ENCODE measurements around the gene STK39.

The STK39 gene

DNA sequence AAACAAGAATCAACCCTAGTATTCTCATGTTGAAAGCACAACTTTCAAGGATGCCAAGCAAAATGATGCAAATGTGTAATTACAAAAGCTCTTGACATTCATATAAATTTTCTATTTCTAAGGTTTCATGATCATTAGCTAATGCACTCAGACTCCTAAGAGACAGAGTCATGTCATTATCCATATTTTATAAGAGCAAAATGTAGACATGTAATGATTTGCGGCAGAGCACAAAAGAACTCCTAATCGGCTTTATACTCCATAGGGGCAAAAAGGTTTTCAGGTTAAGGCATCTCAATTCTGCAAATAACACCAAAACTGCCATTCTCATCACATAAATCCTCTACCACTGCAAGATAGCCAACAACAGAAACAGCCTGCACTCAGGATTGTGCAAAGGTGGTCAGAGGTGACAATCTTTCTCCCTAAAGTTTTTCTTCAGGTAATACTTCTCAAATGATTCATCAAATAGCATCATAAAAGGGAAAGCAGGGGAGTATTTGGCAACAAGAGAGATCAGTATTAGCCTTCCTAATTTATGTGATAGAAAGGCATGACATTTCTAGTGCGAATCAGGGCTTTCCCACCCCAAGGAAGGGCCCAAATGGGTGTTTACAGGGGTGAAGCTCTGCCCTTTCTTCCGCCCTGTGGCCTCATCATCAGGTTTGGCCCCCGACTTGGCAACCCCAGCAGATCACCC lies 64.7 kb downstream of the STK39 start:
- no peaks in the 10 kb centered on the region for H3K27me3 ChIP-seq (ENCODE audit: control insufficient read depth in 1 of 2, insufficient read depth in 2 of 2, low read length in 2 of 2)
- no peak overlapping the region for H3K4me3 ChIP-seq (ENCODE audit: low read length in 2 of 2)
- peaks cover 0 to 3% of the 10 kb centered on the region in 2 donors for H3K36me3 ChIP-seq (ENCODE audit: control insufficient read depth in 2 of 2, insufficient read depth in 2 of 2, low read length in 2 of 2)
- no peak overlapping the region for H3K27ac ChIP-seq (ENCODE audit: low read length)
- no peaks in the 10 kb centered on the region for H3K9me3 ChIP-seq (ENCODE audit: control insufficient read depth in 2 of 2, low read length in 2 of 2)
- peaks cover 3% of the 10 kb centered on the region for H3K4me1 ChIP-seq (ENCODE audit: control insufficient read depth, insufficient read depth, low read length)
- no peak overlapping the region for H3K9ac ChIP-seq (ENCODE audit: low read length in 2 of 2)

DNA sequence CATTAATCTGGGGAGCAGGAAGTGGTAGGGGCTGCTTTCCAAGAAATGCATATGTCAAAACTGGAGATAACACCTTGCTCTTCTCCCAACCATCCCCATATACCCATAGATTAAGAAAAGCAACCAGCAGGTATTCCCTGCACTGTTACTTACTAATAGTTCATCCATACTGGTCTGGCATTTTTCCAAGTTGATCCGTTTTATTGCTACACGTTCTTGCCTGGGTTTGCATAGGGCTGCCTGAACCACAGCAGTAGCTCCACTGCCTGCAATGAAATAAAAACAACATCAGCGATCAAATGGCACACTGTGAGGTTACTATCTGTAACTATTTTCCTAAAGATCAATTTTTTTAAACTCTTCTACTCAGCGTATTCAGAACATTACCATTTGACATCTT lies 65.6 kb downstream of the STK39 start:
- Histone ChIP-seq H3K27me3 (ENCODE audit: control insufficient read depth in 1 of 2, insufficient read depth in 2 of 2, low read length in 2 of 2) (no peaks in the 10 kb centered on the region), H3K27ac (ENCODE audit: low read length) (no peak overlapping the region), H3K9me3 (ENCODE audit: control insufficient read depth in 2 of 2, low read length in 2 of 2) (no peaks in the 10 kb centered on the region), H3K4me1 (ENCODE audit: control insufficient read depth, insufficient read depth, low read length) (peaks cover 2% of the 10 kb centered on the region), H3K36me3 (ENCODE audit: control insufficient read depth in 2 of 2, insufficient read depth in 2 of 2, low read length in 2 of 2) (peaks cover 0 to 3% of the 10 kb centered on the region in 2 donors), H3K9ac (ENCODE audit: low read length in 2 of 2) (no peak overlapping the region), H3K4me3 (ENCODE audit: low read length in 2 of 2) (no peak overlapping the region)

DNA sequence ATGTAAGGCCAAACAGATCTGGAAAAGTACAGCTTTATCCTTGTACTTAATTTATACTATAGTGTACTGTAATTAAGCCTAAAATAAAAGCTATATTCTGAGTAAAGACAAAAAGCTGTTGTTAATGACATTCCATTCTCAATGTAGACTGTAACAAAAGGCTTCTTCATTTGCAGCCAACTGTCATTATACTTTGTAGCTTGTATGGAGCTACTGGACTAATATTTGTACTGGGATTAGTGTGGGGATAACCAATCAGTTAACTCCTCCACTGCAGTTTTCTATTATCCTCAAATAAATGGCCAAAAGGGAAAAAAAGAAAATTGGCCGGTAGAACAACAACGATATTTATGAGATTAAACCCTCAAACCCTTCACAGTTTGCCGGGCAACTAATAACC lies 66.5 kb downstream of the STK39 start:
- Histone ChIP-seq H3K4me1 (ENCODE audit: control insufficient read depth, insufficient read depth, low read length) (peaks cover 2% of the 10 kb centered on the region), H3K9me3 (ENCODE audit: control insufficient read depth in 2 of 2, low read length in 2 of 2) (no peaks in the 10 kb centered on the region), H3K36me3 (ENCODE audit: control insufficient read depth in 2 of 2, insufficient read depth in 2 of 2, low read length in 2 of 2) (peaks cover 0 to 3% of the 10 kb centered on the region in 2 donors), H3K27ac (ENCODE audit: low read length) (no peak overlapping the region), H3K4me3 (ENCODE audit: low read length in 2 of 2) (no peak overlapping the region), H3K27me3 (ENCODE audit: control insufficient read depth in 1 of 2, insufficient read depth in 2 of 2, low read length in 2 of 2) (no peaks in the 10 kb centered on the region), H3K9ac (ENCODE audit: low read length in 2 of 2) (no peak overlapping the region)

DNA sequence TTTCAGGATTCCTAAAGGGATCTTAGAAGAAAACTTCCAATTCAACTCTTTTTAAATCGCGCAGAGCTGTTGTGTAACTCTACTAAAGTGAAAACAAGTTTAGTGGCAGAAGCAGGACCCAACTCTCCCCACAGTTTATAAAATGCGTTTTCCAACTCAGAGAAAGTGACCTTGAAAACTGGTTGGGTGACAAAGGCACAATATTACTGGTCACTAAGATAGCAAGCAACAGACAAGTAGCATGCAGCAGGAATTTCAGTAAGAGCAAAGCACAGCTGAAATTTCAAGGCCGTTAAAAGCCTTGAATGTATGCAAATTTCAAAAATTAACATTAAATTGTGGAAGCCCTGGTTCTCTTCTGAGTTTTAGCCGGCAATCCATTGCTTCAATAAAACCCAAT lies 66.9 kb downstream of the STK39 start:
- no peak overlapping the region for H3K27ac ChIP-seq (ENCODE audit: low read length)
- peaks cover 2% of the 10 kb centered on the region for H3K4me1 ChIP-seq (ENCODE audit: control insufficient read depth, insufficient read depth, low read length)

DNA sequence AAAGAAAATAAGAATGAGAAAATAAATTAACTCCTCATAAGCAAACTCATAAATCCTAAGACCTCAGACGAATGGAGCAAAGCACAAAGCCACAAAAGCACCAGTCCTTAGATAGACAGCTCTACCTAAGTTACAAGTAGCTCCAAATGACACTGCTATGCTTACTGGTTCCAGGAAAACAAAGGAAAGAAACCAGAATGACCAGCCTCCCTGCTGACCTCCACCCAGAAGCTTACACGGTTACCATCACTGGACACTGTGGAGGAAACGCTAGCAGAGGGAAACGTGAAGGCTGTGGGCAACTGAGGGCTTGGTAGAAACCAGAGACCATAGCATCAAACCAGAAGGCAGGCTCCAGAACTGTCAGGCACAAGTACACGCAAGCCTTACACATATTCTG lies 67.8 kb downstream of the STK39 start:
- Histone ChIP-seq H3K4me1 (ENCODE audit: control insufficient read depth, insufficient read depth, low read length) (peaks cover 2% of the 10 kb centered on the region), H3K27ac (ENCODE audit: low read length) (no peak overlapping the region), H3K36me3 (ENCODE audit: control insufficient read depth in 2 of 2, insufficient read depth in 2 of 2, low read length in 2 of 2) (peaks cover 0 to 3% of the 10 kb centered on the region in 2 donors), H3K4me3 (ENCODE audit: low read length in 2 of 2) (no peak overlapping the region), H3K9me3 (ENCODE audit: control insufficient read depth in 2 of 2, low read length in 2 of 2) (no peaks in the 10 kb centered on the region), H3K9ac (ENCODE audit: low read length in 2 of 2) (no peak overlapping the region), H3K27me3 (ENCODE audit: control insufficient read depth in 1 of 2, insufficient read depth in 2 of 2, low read length in 2 of 2) (no peaks in the 10 kb centered on the region)

More for the DNA sequence above, 66.9 kb downstream of the STK39 start:
- Histone ChIP-seq H3K4me3 (ENCODE audit: low read length in 2 of 2) (no peak overlapping the region), H3K9ac (ENCODE audit: low read length in 2 of 2) (no peak overlapping the region), H3K27me3 (ENCODE audit: control insufficient read depth in 1 of 2, insufficient read depth in 2 of 2, low read length in 2 of 2) (no peaks in the 10 kb centered on the region), H3K36me3 (ENCODE audit: control insufficient read depth in 2 of 2, insufficient read depth in 2 of 2, low read length in 2 of 2) (peaks cover 0 to 3% of the 10 kb centered on the region in 2 donors), H3K9me3 (ENCODE audit: control insufficient read depth in 2 of 2, low read length in 2 of 2) (no peaks in the 10 kb centered on the region)

DNA sequence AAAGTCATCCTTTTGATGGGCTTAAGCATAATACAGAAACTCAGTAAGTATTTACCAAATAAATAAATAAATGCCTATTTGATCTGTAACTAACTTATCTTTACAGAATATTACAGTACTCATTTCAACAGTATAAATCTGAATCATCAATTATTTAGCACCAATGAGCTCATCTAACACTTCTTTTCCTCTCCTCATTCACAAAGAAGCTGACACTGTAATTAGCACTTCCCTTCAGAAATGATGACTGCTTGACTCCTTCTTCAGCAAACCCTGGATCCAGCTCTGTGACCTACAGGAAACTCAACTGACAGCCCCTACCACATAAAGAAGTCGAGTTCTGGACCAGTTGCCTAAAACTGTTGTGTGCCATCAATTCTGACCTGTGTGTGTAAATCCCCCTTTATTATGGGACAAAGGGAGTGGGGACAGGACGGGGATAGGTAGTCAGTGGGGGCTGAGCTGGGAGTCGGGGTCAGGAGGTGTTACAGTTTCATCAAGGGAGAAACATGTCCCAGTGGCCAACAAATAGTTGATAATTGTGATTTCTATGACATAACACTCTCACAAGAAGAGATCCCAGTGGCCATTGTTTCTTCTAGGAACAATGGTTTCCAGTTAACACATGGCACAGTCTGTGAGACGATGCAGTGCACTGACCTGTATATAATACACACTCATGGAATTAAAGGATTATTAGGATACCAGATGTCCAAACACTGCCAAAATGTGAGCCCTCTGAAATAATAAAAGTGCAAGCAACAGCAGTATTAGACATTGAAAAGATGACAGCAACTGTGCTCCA lies 68.7 kb downstream of the STK39 start:
- Histone ChIP-seq H3K9ac (ENCODE audit: low read length in 2 of 2) (no peak overlapping the region), H3K4me1 (ENCODE audit: control insufficient read depth, insufficient read depth, low read length) (no peaks in the 10 kb centered on the region), H3K27me3 (ENCODE audit: control insufficient read depth in 1 of 2, insufficient read depth in 2 of 2, low read length in 2 of 2) (no peaks in the 10 kb centered on the region), H3K9me3 (ENCODE audit: control insufficient read depth in 2 of 2, low read length in 2 of 2) (no peaks in the 10 kb centered on the region), H3K27ac (ENCODE audit: low read length) (no peak overlapping the region), H3K4me3 (ENCODE audit: low read length in 2 of 2) (no peak overlapping the region), H3K36me3 (ENCODE audit: control insufficient read depth in 2 of 2, insufficient read depth in 2 of 2, low read length in 2 of 2) (peaks cover 0 to 3% of the 10 kb centered on the region in 2 donors)

DNA sequence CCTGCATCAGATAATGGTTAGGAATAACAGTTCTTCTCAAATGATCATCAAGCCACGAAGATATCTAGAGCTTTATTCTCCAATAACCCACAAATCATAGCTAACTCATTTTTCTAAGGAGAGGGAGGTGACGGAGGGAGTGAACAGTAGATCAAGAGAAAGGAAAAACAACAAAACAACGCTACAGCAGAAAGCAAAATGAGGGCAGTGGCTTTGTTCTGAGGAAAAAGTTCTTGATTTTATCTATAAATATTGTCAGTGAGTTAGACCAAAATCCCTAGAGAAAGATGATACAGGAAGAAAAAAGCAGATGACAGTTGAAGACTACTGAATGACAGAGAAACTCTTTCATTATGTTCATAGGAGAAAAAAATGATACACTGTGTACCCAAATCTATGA lies 71.0 kb downstream of the STK39 start:
- Histone ChIP-seq H3K9ac (ENCODE audit: low read length in 2 of 2) (no peak overlapping the region), H3K9me3 (ENCODE audit: control insufficient read depth in 2 of 2, low read length in 2 of 2) (no peaks in the 10 kb centered on the region), H3K4me3 (ENCODE audit: low read length in 2 of 2) (no peak overlapping the region), H3K4me1 (ENCODE audit: control insufficient read depth, insufficient read depth, low read length) (no peaks in the 10 kb centered on the region), H3K27me3 (ENCODE audit: control insufficient read depth in 1 of 2, insufficient read depth in 2 of 2, low read length in 2 of 2) (no peaks in the 10 kb centered on the region), H3K36me3 (ENCODE audit: control insufficient read depth in 2 of 2, insufficient read depth in 2 of 2, low read length in 2 of 2) (peaks cover 0 to under 1% of the 10 kb centered on the region in 2 donors), H3K27ac (ENCODE audit: low read length) (no peak overlapping the region)

DNA sequence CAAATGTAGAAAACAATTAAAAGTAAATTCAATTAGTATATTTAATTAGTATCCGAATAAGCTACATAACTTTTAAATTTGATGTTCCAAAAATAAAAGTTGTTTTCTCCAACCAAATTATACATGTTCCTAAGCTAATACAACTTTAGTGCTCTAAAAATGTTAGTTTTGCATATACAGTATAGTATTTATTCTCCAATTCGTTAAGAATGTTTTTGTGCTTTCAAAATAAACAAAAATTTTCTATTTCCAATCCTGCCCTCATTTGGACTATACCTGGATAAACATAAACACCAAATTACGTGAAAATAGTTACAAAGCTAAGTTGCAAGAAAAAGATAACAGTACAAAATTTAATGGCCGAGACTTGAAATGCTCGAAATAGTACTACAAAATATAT lies 71.9 kb downstream of the STK39 start:
- no peaks in the 10 kb centered on the region for H3K36me3 ChIP-seq (ENCODE audit: control insufficient read depth in 2 of 2, insufficient read depth in 2 of 2, low read length in 2 of 2)
- H3K9me3 ChIP-seq (ENCODE audit: control insufficient read depth in 2 of 2, low read length in 2 of 2), result no peaks in the 10 kb centered on the region
- no peak overlapping the region for H3K27ac ChIP-seq (ENCODE audit: low read length)
- H3K4me1 ChIP-seq (ENCODE audit: control insufficient read depth, insufficient read depth, low read length), result no peaks in the 10 kb centered on the region
- H3K27me3 ChIP-seq (ENCODE audit: control insufficient read depth in 1 of 2, insufficient read depth in 2 of 2, low read length in 2 of 2), result no peaks in the 10 kb centered on the region
- H3K4me3 ChIP-seq (ENCODE audit: low read length in 2 of 2), result no peak overlapping the region
- no peak overlapping the region for H3K9ac ChIP-seq (ENCODE audit: low read length in 2 of 2)

DNA sequence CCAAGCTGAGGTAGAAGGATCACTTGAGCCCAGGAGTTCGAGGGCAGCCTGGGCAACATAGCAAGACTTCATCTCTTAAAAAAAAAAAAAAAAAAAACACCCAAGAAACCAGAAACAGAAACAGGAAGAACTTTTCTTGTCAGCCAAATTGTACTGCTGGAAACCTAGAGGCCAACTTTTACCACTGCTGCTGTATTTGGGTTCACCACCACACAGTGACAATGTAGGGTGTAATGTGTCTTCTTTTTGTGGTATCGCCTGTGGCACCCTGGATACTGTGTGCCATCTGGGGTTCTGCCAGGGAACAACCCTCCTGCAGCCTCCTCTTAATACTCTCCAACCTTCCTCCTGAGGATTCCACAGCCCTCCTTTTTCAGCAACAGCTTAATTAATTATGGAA lies 72.6 kb downstream of the STK39 start:
- Histone ChIP-seq H3K27ac (ENCODE audit: low read length) (no peak overlapping the region), H3K27me3 (ENCODE audit: control insufficient read depth in 1 of 2, insufficient read depth in 2 of 2, low read length in 2 of 2) (no peaks in the 10 kb centered on the region), H3K36me3 (ENCODE audit: control insufficient read depth in 2 of 2, insufficient read depth in 2 of 2, low read length in 2 of 2) (no peaks in the 10 kb centered on the region), H3K4me1 (ENCODE audit: control insufficient read depth, insufficient read depth, low read length) (no peaks in the 10 kb centered on the region), H3K9ac (ENCODE audit: low read length in 2 of 2) (no peak overlapping the region), H3K4me3 (ENCODE audit: low read length in 2 of 2) (no peak overlapping the region), H3K9me3 (ENCODE audit: control insufficient read depth in 2 of 2, low read length in 2 of 2) (no peaks in the 10 kb centered on the region)

DNA sequence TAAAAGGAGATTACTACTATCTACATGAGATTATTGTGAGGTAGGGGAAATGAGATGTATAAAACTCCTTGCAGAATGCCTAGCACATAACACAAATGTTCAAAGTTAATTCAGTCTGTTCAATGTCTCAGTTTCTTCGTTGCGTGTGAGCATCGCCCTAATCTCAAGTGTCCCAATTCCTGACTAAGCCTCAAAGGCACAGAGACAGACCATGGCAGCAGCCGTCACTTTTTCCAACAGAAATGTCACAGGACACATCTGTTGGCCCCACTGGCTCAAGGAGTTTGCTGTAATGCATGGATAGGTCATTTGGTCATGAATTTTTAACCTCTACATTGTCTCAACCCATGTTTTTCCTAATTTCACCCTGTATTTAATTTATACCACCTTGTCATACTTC lies 75.3 kb downstream of the STK39 start:
- no peak overlapping the region for H3K9ac ChIP-seq (ENCODE audit: low read length in 2 of 2)
- H3K27me3 ChIP-seq (ENCODE audit: control insufficient read depth in 1 of 2, insufficient read depth in 2 of 2, low read length in 2 of 2), result no peaks in the 10 kb centered on the region
- no peaks in the 10 kb centered on the region for H3K4me1 ChIP-seq (ENCODE audit: control insufficient read depth, insufficient read depth, low read length)
- H3K27ac ChIP-seq (ENCODE audit: low read length), result no peak overlapping the region
- no peaks in the 10 kb centered on the region for H3K9me3 ChIP-seq (ENCODE audit: control insufficient read depth in 2 of 2, low read length in 2 of 2)
- no peaks in the 10 kb centered on the region for H3K36me3 ChIP-seq (ENCODE audit: control insufficient read depth in 2 of 2, insufficient read depth in 2 of 2, low read length in 2 of 2)
- H3K4me3 ChIP-seq (ENCODE audit: low read length in 2 of 2), result no peak overlapping the region
